HepG2 (cell line): ENCODE measurements around the gene AP1G1. TPM values are rescaled to one million over a fixed set of nuclear protein-coding genes. Genes with fewer than 3 reads are reported as not detected.

Experiments
- ATF7-NPFF ChIP-seq: sonication (generic); formaldehyde crosslinking; IDR thresholded peaks from 2 replicates; pipeline ENCODE4 v1.8.1; 2023; ENCODE audit warnings: mild to moderate bottlenecking, low read depth, missing genetic modification reagents, moderate library complexity
- FOXK2 ChIP-seq: fragments of 450-650 bp; IDR thresholded peaks from 2 replicates; pipeline ENCODE4 v1.6.1; 2016
- HBP1 ChIP-seq: IDR thresholded peaks from 2 replicates; pipeline ENCODE4 v1.6.1; 2016; ENCODE audit warnings: low read depth, control low read depth
- HNF4A ChIP-seq: sonication (generic); formaldehyde crosslinking; IDR thresholded peaks from 2 replicates; pipeline ENCODE4 v1.4.0; 2020; ENCODE audit warnings: missing genetic modification reagents
- MZF1 ChIP-seq: sonication (generic); formaldehyde crosslinking; IDR thresholded peaks from 2 replicates; pipeline ENCODE4 v1.8.1; 2023; ENCODE audit warnings: mild to moderate bottlenecking, missing genetic modification reagents, borderline replicate concordance
- NR2F1 ChIP-seq, 2 experiments: fragments of 450-650 bp in 1 of 2; formaldehyde crosslinking in 1 of 2; IDR thresholded peaks; 2 replicates each; pipeline versions ENCODE4 v1.5.0 to v1.6.1; 2016 to 2020; ENCODE audit warnings: mild to moderate bottlenecking in 1 of 2, missing compliant biosample characterization in 1 of 2, missing genetic modification reagents in 1 of 2, moderate library complexity in 1 of 2
- RBAK ChIP-seq: sonication (generic); formaldehyde crosslinking; IDR thresholded peaks from 2 replicates; pipeline ENCODE4 v1.5.1; 2020; ENCODE audit warnings: mild to moderate bottlenecking, missing genetic modification reagents
- RBFOX2 ChIP-seq: fragments of 200-400 bp; formaldehyde crosslinking; IDR thresholded peaks from 2 replicates; pipeline ENCODE4 v1.6.1; 2017; ENCODE audit warnings: low read depth, mild to moderate bottlenecking, low read length
- RFXANK ChIP-seq: IDR thresholded peaks from 2 replicates; pipeline ENCODE4 v1.6.1; 2016
- SATB2 ChIP-seq: sonication (generic); formaldehyde crosslinking; IDR thresholded peaks from 2 replicates; pipeline ENCODE4 v1.5.0; 2020; ENCODE audit warnings: missing genetic modification reagents
- SMC3 ChIP-seq: IDR thresholded peaks from 2 replicates; pipeline ENCODE4 v1.6.1; 2011; ENCODE audit warnings: low read length, improper control_type of control experiment
- TRIM24 ChIP-seq: sonication (generic); formaldehyde crosslinking; IDR thresholded peaks from 2 replicates; pipeline ENCODE4 v1.8.0; 2022; ENCODE audit warnings: mild to moderate bottlenecking, missing genetic modification reagents
- ZBTB42 ChIP-seq: sonication (generic); formaldehyde crosslinking; IDR thresholded peaks from 2 replicates; pipeline ENCODE4 v1.5.0; 2020; ENCODE audit warnings: mild to moderate bottlenecking, missing genetic modification reagents
- ZBTB49 ChIP-seq: sonication (generic); formaldehyde crosslinking; IDR thresholded peaks from 2 replicates; pipeline ENCODE4 v1.4.0; 2020; ENCODE audit warnings: missing genetic modification reagents, borderline replicate concordance
- ZMYM4 ChIP-seq: sonication (generic); formaldehyde crosslinking; IDR thresholded peaks from 2 replicates; pipeline ENCODE4 v1.8.1; 2023; ENCODE audit warnings: mild to moderate bottlenecking, missing genetic modification reagents
- ZNF124 ChIP-seq: sonication (generic); formaldehyde crosslinking; IDR thresholded peaks from 2 replicates; pipeline ENCODE4 v1.4.0; 2020; ENCODE audit warnings: missing genetic modification reagents
- ZNF362 ChIP-seq: sonication (generic); formaldehyde crosslinking; IDR thresholded peaks from 2 replicates; pipeline ENCODE4 v1.4.0; 2020; ENCODE audit warnings: missing genetic modification reagents, mild to moderate bottlenecking, borderline replicate concordance
- ZNF556 ChIP-seq: sonication (generic); formaldehyde crosslinking; IDR thresholded peaks from 2 replicates; pipeline ENCODE4 v1.4.0; 2020; ENCODE audit warnings: mild to moderate bottlenecking, missing genetic modification reagents, borderline replicate concordance
- ZNF574 ChIP-seq: sonication (generic); formaldehyde crosslinking; IDR thresholded peaks from 2 replicates; pipeline ENCODE4 v1.4.0; 2020; ENCODE audit warnings: missing genetic modification reagents
- ZNF710 ChIP-seq: sonication (generic); formaldehyde crosslinking; IDR thresholded peaks from 2 replicates; pipeline ENCODE4 v1.5.0; 2020; ENCODE audit warnings: mild to moderate bottlenecking, missing genetic modification reagents, borderline replicate concordance
- ZNF781 ChIP-seq: sonication (generic); formaldehyde crosslinking; IDR thresholded peaks from 2 replicates; pipeline ENCODE4 v1.5.1; 2020; ENCODE audit warnings: borderline replicate concordance, mild to moderate bottlenecking, missing genetic modification reagents; ENCODE audit errors: not compliant biosample characterization
- ZSCAN9 ChIP-seq: IDR thresholded peaks from 2 replicates; pipeline ENCODE4 v1.6.1; 2016; ENCODE audit warnings: borderline replicate concordance
- polyA plus RNA-seq, 8 experiments: library from polyadenylated mRNA; depleted of rRNA in 3 of 8; stranded (reverse) in 7 of 8; unstranded in 1 of 8; fragments of >200 nt; fragmentation: Illumina TruSeq in 4 of 8; extraction: Trizol in 4 of 8; gene quantifications; 2 replicates each; pipeline versions ENCODE4 v1.2.1 to v1.2.3, GENCODE V29; 2011 to 2016; ENCODE audit warnings: low read depth in 4 of 8, missing spikeins in 1 of 8, mixed read lengths in 1 of 8; ENCODE audit not compliant: insufficient read depth in 1 of 8
- total RNA-seq, 5 experiments: library from RNA; depleted of rRNA; stranded (reverse); fragments of >200 nt; fragmentation: Illumina TruSeq; extraction: Trizol; gene quantifications; 2 replicates each; pipeline ENCODE4 v1.2.3, GENCODE V29; 2016; ENCODE audit warnings: low read depth in 1 of 5

Gene AP1G1
- total and polyA plus RNA-seq, 2 of the 13 experiments (the other 11 are each of a cell fraction or from before 2014, with no cell fraction given): 62.2 to 66.2 TPM

GRCh38 chr16:71758293-71758760 lies 50.3 kb downstream of the AP1G1 start (continued):
- no peak for TF ChIP-seq HBP1
- TF ChIP-seq RFXANK: no peak
- TF ChIP-seq ZNF710 (CRISPR knock-in tag): no peak
- TF ChIP-seq ZNF556: no peak
- TF ChIP-seq ZBTB42: no peak
- TF ChIP-seq ZNF781: no peak
- TF ChIP-seq TRIM24 (CRISPR knock-in tag): no peak
- no peak for TF ChIP-seq ZMYM4
- no peak for TF ChIP-seq SATB2
- TF ChIP-seq ZNF124 (CRISPR knock-in tag): no peak
- TF ChIP-seq HNF4A (CRISPR knock-in tag): peak; percentile 51; the same call in 1 of the 2 replicates
- no peak for TF ChIP-seq RBFOX2
- TF ChIP-seq ATF7-NPFF: no peak
- peak; percentile 67; the same call in 1 of the 2 replicates for TF ChIP-seq ZSCAN9 (CRISPR knock-in tag)
- peak; percentile 73 for TF ChIP-seq FOXK2
- no peak for TF ChIP-seq MZF1 (CRISPR knock-in tag)
- TF ChIP-seq ZNF362 (CRISPR knock-in tag): peak; percentile 22; the same call in 1 of the 2 replicates
- TF ChIP-seq ZNF574 (CRISPR knock-in tag): no peak
- no peak for TF ChIP-seq SMC3
- no peak for TF ChIP-seq RBAK
- TF ChIP-seq ZBTB49 (CRISPR knock-in tag): peak; percentile 54; the same call in 1 of the 2 replicates
- no peak for TF ChIP-seq NR2F1 (CRISPR knock-in tag; IDR thresholded peaks at IDR 0.05)
